RWPE1 (cell line): Measurements from ENCODE around the gene NLRP9.

Experiments
- CTCF ChIA-PET: fragments of 350-600 bp; sonication (Branson Sonifier 250); formaldehyde crosslinking; extraction: SDS; loops from one replicate; lab custom pipeline; 2021; lab: Yijun Ruan, JAX
- POLR2A ChIA-PET: fragments of 400-600 bp; formaldehyde crosslinking; extraction: SDS; loops from one replicate; lab custom pipeline; 2020; ENCODE audit warnings: antibody characterized with exemption; ENCODE audit not compliant: low non-redundant PET; lab: Yijun Ruan, JAX
- DNase-seq: peaks from one replicate; pipeline ENCODE4 v3.0.0; 2012; ENCODE audit warnings: low spot score
- H3K27ac ChIP-seq: fragments of 450-650 bp; 2 replicates; pipeline ENCODE4 v1.5.1; 2017
- CTCF ChIP-seq: fragments of 450-650 bp; conservative IDR thresholded peaks from 2 replicates; pipeline ENCODE4 v1.5.1; 2017; ENCODE audit warnings: low read depth, mild to moderate bottlenecking

The NLRP9 gene

DNA sequence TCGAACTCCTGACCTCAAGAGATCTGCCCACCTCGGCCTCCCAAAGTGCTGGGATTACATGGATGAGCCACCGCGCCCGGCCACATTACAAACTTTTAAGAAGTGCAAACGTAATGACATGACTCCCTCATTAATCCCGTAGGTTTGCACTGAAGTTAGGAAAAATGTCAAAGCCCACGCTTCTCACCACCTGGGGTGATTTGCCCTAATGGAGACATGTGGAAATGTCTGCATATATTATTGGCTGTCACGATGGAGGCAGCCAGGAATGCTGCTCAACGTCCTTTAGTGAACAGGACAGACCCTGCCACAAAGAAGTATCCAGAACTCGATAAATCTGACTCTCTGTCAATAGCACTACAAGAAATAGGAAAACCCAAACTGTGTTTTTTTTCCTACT is 21.0 kb downstream of the NLRP9 start:
- H3K27ac ChIP-seq: no peak overlapping the region
- POLR2A ChIA-PET: no interaction called here
- no peak for TF ChIP-seq CTCF
- DNase-seq: no peak
- CTCF ChIA-PET: interaction anchor here (0.6 kb wide), 1 partner anchor 95 kb away, joined by 3 read pairs; no protein-coding TSS in a partner anchor

GRCh38 chr19:55716531-55716930 is 21.7 kb downstream of the NLRP9 start:
- POLR2A ChIA-PET: no interaction called here
- DNase-seq: no peak
- no peak for TF ChIP-seq CTCF
- H3K27ac ChIP-seq: no peak overlapping the region
- CTCF ChIA-PET: interaction anchor here (0.6 kb wide), 1 partner anchor 96 kb away, joined by 3 read pairs; no protein-coding TSS in a partner anchor

DNA sequence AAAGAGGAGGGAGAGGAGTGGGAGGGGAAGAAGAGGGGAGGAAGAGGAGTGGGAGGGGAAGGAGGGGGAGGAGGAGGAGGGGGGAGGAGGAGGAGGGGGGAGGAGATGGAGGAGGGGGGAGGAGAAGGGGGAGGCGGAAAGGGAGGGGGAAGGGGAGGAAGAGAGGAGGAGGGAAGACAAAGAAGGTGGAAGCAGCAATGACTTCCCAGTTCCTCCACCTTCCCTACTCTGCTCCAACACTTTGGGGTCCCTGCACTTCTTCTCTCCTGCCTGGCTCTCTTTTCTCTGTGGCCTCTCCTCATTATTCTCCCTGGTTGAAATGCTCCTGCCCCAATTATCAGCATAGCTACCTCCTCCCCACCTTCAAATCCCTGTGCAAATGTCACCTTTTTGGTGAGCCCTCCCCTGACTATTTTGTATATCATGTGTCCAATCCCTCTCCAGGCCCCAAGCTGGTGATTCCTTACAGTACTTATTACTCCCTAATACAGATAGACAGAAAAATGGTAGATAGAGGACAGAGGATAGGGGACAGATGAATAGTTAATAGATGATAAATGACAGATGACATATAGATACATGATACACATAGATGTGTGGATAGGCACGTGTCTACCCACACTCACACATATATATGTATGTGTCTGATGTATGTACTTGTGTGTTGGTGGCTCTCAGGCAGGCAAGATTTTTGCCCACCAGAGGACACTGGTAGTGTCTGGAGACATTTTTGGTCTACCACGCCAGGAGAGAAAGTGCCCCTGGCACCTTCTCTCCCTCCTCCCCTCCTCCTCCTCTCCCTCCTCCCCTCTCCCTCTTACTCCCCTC is 25.2 kb downstream of the NLRP9 start:
- CTCF ChIA-PET: no interaction called here
- no peak for TF ChIP-seq CTCF

DNA sequence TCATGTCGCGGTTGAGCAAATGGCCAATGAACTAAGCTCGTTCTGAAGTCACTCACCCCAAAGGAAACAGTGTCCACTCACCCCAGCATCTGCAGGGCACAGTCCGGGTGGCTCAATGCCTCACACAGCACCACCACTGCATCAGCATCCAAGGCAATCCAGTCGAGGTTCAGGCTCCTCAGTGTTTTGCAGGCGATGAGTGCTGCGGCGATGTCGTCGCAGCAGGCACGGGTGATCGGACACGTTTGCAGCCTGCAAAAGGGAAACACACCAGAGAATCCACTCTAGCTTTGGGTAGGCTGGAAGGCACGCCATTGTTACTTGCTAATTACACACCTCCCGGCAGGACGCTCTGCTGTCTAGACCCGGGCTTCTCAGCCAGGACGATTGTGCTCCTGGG is 26.5 kb downstream of the NLRP9 start:
- ChIA-PET CTCF (no interaction called here), POLR2A (no interaction called here)
- no peak for DNase-seq
- H3K27ac ChIP-seq: no peak overlapping the region
- no peak for TF ChIP-seq CTCF

More for the DNA sequence above, 25.2 kb downstream of the NLRP9 start:
- POLR2A ChIA-PET: no interaction called here
- DNase-seq: no peak
- no peak overlapping the region for H3K27ac ChIP-seq

DNA sequence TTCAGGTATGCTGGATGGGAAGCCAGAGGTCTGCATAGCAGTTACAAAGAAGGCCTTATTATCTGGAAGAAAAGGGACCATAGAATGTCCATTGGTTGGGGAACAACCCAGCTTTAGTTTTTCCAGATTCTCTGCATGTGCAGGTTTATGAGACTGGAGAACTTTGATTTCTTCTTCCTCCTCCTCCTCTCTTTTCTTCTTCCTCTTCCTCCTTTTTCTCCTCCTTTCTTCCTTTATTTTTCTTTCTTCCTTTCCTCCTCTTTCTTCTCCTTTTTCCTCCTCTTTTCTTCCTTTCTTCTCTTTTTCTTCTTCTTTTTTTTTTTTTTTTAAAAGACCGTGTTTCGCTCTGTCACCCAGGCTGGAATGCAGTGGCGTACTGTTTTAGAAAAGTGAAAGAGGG is 32.2 kb downstream of the NLRP9 start:
- ChIA-PET CTCF (no interaction called here), POLR2A (no interaction called here)

More for the DNA sequence above, 32.2 kb downstream of the NLRP9 start:
- no peak overlapping the region for H3K27ac ChIP-seq
- no peak for TF ChIP-seq CTCF
- no peak for DNase-seq
